ENCODE measurements around the gene URAD.
"Not testable (repeated sequence)": the region's sequence is repeated elsewhere in the genome, so short reads cannot be mapped to it uniquely, and the experiment has no call there.

The URAD gene

DNA sequence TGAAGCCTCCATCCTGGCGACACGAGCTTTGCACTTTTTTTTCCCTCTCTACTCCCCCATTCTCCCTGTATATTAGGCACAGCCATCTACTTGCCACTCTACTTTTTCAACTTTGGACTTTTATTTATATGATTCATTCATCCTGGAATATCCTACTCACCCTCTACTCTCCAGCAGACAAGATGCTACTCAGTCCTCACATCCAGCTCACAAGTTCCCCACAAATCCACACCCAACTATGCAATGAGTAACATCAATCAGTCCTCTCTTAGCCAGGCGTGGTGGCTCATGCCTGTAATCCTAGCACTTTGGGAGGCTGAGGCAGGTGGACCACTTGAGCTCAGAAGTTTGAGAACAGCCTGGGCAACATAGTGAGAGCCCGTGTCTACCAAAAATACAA lies 23.9 kb upstream of the URAD start:
- no peaks in the 10 kb centered on the region for H3K9me3 ChIP-seq (ENCODE audit: control insufficient read depth, insufficient read depth, low read length)
- H3K4me1 ChIP-seq (ENCODE audit: insufficient read depth, low read length), result no peaks in the 10 kb centered on the region
- no peak overlapping the region for H3K9ac ChIP-seq (ENCODE audit: low read depth, low read length)
- no peaks in the 10 kb centered on the region for H3K36me3 ChIP-seq (ENCODE audit: insufficient read depth, low read length)

DNA sequence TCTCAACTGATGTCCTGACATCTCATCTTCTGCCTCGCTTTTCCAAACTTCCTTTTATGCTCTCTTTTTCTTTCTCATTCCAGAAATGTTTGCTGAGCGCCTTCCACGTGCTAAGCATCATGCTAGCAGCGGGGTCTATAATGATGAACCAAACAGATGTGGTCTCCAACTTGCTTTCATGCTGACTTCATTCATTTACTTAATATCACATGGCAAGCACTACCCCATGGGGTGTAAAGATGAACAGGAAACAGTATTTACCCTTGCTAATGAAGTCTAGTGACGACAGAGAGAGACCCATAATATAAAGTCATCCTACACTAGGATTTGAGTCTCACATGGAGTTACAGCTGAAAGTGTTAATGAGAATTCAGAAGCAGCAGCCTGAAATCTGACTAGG lies 21.6 kb upstream of the URAD start:
- Histone ChIP-seq H3K9me3 (ENCODE audit: control insufficient read depth, insufficient read depth, low read length) (no peaks in the 10 kb centered on the region), H3K36me3 (ENCODE audit: insufficient read depth, low read length) (no peaks in the 10 kb centered on the region), H3K4me1 (ENCODE audit: insufficient read depth, low read length) (no peaks in the 10 kb centered on the region), H3K9ac (ENCODE audit: low read depth, low read length) (no peak overlapping the region)

DNA sequence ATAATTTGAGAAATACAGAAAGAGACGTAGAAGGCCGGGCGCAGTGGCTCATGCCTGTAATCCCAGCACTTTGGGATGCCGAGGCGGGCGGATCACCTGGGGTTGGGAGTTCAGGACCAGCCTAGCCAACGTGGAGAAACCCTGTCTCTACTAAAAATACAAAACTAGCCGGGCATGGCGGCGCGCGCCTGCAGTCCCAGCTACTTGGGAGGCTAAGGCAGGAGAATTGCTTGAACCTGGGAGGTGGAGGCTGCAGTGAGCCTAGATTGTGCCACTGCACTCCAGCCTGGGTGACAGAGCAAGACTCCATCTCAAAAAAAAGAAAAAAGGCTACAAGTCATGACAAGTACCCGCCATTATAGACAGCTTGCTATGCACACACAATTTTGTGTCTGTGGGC lies 16.5 kb upstream of the URAD start:
- H3K9ac ChIP-seq (ENCODE audit: low read depth, low read length); H3K4me1 ChIP-seq (ENCODE audit: insufficient read depth, low read length); H3K36me3 ChIP-seq (ENCODE audit: insufficient read depth, low read length); H3K9me3 ChIP-seq (ENCODE audit: control insufficient read depth, insufficient read depth, low read length): not testable (repeated sequence)

DNA sequence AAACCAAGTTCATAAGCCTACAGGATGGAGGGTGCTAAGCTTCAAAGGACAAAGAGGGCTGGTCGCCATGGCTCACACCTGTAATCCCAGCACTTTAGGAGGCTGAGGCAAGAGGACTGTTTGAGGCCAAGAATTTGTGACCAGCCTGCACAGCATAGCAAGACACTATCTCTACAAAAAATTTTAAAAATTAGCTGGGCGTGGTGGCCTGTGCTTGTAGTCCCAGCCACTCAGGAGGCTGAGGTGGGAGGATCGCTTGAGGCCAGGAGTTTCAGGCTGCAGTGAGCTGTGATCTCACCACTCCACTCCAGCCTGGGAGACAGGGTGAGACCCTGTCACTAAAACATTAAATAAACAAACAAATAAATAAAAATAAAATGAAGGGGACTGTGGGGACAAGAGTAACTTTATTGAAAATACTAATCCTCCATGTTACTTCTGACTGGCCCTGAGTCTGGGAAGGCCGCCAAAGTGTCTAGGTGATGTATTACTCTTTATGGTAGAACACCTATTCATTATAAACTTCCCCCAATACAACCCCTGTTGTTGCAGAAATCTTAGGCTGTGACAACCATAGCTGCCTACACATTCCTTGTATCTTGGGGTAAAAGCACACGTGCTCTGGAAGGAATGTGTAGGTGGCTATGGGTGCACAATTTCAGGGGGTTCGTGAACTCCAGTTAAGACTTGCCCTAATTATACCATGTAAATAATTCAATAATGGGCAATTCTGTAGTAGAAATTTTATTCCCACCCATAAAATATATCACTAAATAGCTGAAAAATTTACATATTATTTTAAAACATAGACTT lies 14.6 kb upstream of the URAD start:
- Histone ChIP-seq H3K4me1 (ENCODE audit: insufficient read depth, low read length) (no peaks in the 10 kb centered on the region), H3K9ac (ENCODE audit: low read depth, low read length) (no peak overlapping the region), H3K9me3 (ENCODE audit: control insufficient read depth, insufficient read depth, low read length) (no peaks in the 10 kb centered on the region), H3K36me3 (ENCODE audit: insufficient read depth, low read length) (no peaks in the 10 kb centered on the region)

DNA sequence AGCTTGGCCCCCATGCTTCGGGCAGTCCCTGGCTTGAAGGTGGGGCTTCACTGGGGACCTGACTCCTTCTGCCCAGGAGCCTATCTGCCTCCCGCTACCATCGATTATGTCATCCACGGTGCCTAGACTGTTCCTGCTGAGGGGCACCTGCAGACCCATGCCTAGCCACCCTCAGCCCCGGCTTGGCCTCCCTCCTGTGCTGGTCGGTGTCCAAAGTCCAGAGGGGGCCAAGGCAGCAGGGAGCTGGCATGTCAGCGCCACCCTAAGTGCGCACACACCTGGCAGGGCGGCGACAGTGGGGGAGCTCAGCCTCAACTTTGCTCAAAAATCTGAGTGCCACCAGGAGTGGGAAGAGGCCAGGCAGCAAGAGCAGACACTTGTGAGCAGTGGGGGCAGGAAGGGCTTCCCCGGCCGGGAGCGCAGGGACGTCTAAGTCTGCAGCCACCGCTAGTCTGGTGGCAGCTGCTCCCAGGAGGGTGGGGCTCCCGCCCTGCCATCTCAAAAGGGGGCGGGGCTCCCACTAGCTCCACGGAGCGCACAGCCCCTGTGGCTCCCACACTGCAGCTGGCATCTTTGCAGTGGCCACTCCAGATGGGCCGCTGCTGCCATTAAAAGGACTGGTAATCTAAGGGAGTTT lies 13.5 kb upstream of the URAD start:
- Histone ChIP-seq H3K36me3 (ENCODE audit: insufficient read depth, low read length) (no peaks in the 10 kb centered on the region), H3K9ac (ENCODE audit: low read depth, low read length) (no peak overlapping the region), H3K9me3 (ENCODE audit: control insufficient read depth, insufficient read depth, low read length) (no peaks in the 10 kb centered on the region), H3K4me1 (ENCODE audit: insufficient read depth, low read length) (no peaks in the 10 kb centered on the region)

DNA sequence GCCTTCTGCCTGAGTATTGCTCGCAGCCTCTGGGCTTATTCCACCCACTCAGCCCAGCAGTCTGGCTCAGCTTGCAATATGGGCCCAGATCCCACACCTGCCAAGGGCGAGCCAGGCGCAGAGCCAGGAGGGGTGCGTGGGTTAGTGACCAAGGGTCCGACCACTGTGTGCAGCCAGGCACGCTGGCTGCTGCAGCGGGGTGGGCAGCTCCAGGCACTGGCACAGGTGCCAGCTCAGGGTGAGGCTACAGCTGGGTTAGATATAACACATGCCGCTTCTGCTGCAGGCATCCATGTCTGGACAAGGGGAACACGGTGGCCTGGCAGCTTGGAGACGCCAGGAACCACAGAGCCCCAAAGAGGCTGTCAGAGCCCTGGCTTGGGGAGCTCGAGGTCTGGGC lies 12.6 kb upstream of the URAD start:
- no peak overlapping the region for H3K9ac ChIP-seq (ENCODE audit: low read depth, low read length)
- no peaks in the 10 kb centered on the region for H3K9me3 ChIP-seq (ENCODE audit: control insufficient read depth, insufficient read depth, low read length)
- H3K4me1 ChIP-seq (ENCODE audit: insufficient read depth, low read length), result no peaks in the 10 kb centered on the region
- H3K36me3 ChIP-seq (ENCODE audit: insufficient read depth, low read length), result no peaks in the 10 kb centered on the region

DNA sequence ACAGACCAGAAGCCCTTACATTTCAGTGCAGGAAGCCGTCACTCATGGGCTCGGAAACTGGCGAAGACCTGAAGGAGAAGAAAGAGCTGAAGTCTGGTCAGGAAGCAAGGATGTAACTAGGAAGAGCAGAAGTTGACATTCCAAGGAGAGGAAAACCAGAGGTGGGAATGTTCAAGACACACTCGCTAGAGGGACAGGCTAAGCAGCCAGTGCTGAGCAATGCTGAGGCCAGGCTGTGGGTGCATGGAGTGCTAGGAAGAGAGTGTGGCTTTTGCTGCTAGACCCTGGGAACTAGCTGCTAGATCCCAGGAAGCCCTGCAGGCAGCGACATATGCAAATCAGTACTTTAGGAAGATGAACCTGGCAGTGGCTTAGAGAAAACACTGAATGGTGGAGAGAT lies 12.1 kb upstream of the URAD start:
- no peaks in the 10 kb centered on the region for H3K36me3 ChIP-seq (ENCODE audit: insufficient read depth, low read length)
- no peaks in the 10 kb centered on the region for H3K4me1 ChIP-seq (ENCODE audit: insufficient read depth, low read length)
- no peaks in the 10 kb centered on the region for H3K9me3 ChIP-seq (ENCODE audit: control insufficient read depth, insufficient read depth, low read length)
- no peak overlapping the region for H3K9ac ChIP-seq (ENCODE audit: low read depth, low read length)

DNA sequence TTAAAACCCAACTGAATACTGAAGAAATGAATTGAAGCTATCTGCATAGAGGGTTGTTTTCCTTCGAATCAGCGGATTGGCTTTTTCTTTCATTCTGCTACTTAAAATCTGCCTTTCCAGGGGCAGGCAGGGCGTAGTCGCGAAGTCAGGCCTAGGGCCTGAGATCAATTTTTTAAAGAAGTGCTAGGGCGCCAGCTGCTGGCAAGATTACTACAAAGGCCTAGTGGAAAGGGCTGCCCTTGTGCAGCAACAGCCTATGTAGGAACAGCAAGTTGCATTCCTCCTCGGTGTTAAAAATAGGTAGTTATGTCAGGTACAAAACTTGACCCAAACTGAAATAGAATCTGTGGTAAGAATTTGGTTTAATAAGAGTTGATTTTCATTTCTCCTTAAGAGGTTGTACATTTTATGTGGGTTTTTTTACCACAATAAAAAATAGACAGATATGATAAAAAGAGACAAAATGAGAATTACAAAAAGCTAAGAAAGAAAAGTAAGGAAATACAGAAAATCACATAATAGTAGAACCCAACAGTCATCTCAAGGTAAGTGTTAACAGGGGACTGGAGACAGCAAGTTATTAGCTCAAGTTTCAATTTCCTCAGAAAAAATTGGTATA lies 9.5 kb upstream of the URAD start:
- H3K4me1 ChIP-seq (ENCODE audit: insufficient read depth, low read length), result no peaks in the 10 kb centered on the region
- H3K9ac ChIP-seq (ENCODE audit: low read depth, low read length), result no peak overlapping the region
- no peaks in the 10 kb centered on the region for H3K9me3 ChIP-seq (ENCODE audit: control insufficient read depth, insufficient read depth, low read length)
- H3K36me3 ChIP-seq (ENCODE audit: insufficient read depth, low read length), result no peaks in the 10 kb centered on the region

DNA sequence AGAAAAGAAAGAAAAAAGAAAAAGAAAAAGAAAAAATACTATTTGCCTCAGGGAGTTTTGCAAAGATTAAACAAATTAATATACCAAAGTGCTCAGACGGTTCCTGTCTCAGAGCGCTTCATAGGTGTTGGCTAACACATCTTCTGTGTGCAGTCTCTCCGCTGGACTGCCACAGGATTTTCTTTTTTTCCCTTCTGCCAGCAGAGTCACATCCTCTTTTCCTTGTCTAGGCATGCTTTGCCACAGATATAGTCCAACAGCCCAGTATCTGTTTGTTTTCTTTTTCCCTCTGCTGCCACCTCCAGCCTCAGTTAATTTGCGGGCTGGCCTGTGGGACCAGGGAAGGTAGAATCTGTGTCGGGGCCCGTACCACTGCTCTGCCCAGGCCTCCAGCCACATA lies 3.4 kb upstream of the URAD start:
- Histone ChIP-seq H3K36me3 (ENCODE audit: insufficient read depth, low read length) (no peaks in the 10 kb centered on the region), H3K9ac (ENCODE audit: low read depth, low read length) (no peak overlapping the region), H3K4me1 (ENCODE audit: insufficient read depth, low read length) (no peaks in the 10 kb centered on the region), H3K9me3 (ENCODE audit: control insufficient read depth, insufficient read depth, low read length) (no peaks in the 10 kb centered on the region)

DNA sequence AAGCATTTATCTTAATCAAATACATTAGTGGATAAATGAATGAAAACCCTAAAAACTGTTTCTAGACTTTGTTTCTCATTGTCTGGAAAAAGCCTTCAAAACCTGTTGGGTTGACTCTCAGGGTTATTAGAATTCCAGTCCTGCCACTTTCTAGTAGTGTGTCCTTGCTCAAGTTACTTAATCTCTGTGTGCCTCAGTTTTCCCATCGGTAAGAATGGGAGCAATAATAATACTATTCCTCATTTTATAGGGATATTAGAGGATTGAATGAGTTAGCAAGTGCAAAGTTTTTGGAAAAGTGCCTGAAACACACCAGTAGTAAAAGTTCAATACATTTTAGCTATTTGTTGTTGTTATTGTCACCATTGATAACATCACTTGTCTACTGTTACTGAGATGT lies 2.9 kb downstream of the URAD start:
- H3K9me3 ChIP-seq (ENCODE audit: control insufficient read depth, insufficient read depth, low read length), result no peaks in the 10 kb centered on the region
- no peaks in the 10 kb centered on the region for H3K36me3 ChIP-seq (ENCODE audit: insufficient read depth, low read length)

DNA sequence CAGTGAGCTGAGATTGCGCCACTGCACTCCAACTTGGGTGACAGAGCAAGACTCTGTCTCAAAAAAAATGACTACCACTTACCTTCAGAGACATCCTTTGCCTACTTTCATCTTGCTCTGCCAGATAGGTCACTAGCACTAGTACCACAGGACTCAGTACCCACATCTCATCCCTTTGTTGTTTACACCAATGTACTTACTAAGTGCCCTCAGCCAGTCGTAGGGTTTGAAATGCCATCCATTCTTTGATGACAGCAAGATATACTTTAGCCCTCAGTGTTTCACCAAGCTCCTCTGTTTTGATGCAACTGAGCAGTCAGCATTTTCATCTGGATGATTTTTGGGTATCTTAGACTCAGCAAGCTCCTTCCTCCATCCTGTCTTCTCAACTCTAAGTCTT lies 6.1 kb downstream of the URAD start:
- Histone ChIP-seq H3K9me3 (ENCODE audit: control insufficient read depth, insufficient read depth, low read length) (no peaks in the 10 kb centered on the region), H3K4me1 (ENCODE audit: insufficient read depth, low read length) (peaks cover 14% of the 10 kb centered on the region), H3K36me3 (ENCODE audit: insufficient read depth, low read length) (no peaks in the 10 kb centered on the region), H3K9ac (ENCODE audit: low read depth, low read length) (no peak overlapping the region)

More for the DNA sequence above, 2.9 kb downstream of the URAD start:
- H3K4me1 ChIP-seq (ENCODE audit: insufficient read depth, low read length), result no peaks in the 10 kb centered on the region
- no peak overlapping the region for H3K9ac ChIP-seq (ENCODE audit: low read depth, low read length)

DNA sequence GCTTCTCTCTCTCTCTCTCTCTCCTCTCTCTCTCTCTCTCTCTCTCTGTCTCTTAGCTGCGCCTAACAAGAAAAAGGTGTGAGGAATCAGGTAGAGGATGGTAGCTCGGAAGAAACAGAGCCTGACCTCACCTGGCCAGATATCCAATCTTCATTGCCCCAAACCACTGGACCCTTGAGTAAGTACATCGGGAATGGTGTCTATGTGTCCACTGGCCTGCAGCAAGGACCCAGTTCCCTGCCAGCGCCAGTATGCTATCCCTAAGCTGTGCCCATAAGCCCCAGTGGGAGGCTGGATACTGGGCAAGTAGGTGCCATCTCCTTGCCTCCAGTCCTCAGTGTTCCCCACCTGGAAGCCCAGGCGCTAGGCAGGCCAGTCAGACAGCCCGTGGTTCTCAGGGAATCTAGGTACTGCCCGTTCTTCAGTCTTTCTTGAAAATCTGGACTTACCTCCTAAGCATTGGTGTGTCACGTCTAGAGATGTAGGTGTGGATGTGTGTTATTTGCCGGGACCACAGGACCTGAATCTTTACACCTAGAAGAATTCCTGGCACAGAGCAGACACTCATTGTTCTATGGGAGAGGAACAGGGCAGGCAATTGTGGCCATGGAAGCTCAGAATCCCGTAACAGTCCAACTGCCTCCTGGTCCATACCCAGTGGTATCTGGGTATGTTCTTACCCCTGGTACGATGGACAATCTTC lies 7.3 kb downstream of the URAD start:
- Histone ChIP-seq H3K36me3 (ENCODE audit: insufficient read depth, low read length) (no peaks in the 10 kb centered on the region), H3K4me1 (ENCODE audit: insufficient read depth, low read length) (peaks cover 14% of the 10 kb centered on the region), H3K9ac (ENCODE audit: low read depth, low read length) (no peak overlapping the region), H3K9me3 (ENCODE audit: control insufficient read depth, insufficient read depth, low read length) (no peaks in the 10 kb centered on the region)

DNA sequence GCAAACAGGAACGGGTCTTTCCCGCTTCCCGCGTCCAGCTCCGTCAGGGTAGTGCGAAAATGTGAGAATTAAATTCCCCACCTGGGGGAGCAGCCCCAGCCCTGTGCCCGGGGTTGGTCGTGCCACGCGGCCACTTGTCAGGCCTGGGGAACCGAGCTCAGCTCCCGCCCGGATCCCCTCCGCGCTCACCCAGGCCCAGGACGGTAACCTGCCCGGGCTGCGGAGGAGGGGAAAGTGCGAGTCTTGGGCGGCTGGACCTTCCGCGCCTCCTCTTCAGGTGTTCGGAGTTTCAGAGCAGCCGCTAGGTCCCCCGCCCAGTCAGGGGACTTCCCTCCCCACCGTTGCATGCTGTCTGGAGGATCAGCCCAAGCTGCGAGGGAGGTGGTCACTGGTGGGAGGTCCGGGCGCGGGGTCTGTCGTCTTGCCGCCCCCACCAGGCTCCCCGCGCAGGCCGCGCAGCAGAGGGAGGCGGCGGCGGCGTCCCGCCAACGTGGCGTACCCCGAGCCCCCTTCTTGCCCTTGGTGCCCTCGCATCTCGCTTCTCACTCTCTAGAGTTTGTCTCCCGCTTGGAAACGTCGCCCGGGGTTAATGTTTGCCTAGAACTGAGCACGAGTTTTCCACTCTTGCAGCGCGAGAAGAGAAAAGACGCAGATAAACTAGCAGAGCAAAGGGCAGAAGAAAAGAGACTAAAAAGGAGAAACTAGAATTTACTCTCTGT lies 8.1 kb downstream of the URAD start:
- Histone ChIP-seq H3K9ac (ENCODE audit: low read depth, low read length) (no peak overlapping the region; the same call in 1 of the 2 replicates), H3K4me1 (ENCODE audit: insufficient read depth, low read length) (peaks cover 14% of the 10 kb centered on the region), H3K9me3 (ENCODE audit: control insufficient read depth, insufficient read depth, low read length) (no peaks in the 10 kb centered on the region), H3K36me3 (ENCODE audit: insufficient read depth, low read length) (no peaks in the 10 kb centered on the region)

DNA sequence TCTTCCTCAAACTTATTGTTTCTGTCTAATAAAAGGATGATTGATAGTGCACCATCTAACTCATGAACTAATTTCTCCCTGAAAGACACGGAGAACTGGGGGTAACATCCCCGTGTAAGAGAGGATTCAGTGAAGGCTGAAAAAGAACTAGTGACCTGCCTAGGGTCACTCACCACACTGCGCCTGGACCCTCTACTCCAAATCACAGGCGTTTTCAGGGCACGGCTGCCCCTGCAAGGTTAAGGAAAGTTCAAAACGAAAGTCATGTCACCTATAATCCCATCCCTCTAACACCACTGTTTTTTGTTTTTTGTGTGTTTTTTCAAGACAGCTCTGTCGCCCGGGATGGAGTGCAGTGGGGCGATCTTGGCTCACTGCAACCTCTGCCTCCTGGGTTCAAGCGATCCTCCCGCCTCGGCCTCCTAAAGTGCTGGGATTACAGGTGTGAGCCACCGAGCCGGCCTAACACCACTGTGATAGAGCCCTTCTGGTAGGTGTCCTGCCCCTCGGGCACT lies 8.7 kb downstream of the URAD start:
- Histone ChIP-seq H3K36me3 (ENCODE audit: insufficient read depth, low read length) (no peaks in the 10 kb centered on the region), H3K4me1 (ENCODE audit: insufficient read depth, low read length) (peaks cover 14% of the 10 kb centered on the region), H3K9me3 (ENCODE audit: control insufficient read depth, insufficient read depth, low read length) (no peaks in the 10 kb centered on the region), H3K9ac (ENCODE audit: low read depth, low read length) (no peak overlapping the region)

Measured in ES-I3 (cell line).